ENCODE measurements around the gene ZNF17.

ZNF17 gene

GRCh38 chr19:57434386-57435061 is 23.6 kb downstream of the ZNF17 start:
- DNase-seq = no peak

DNA sequence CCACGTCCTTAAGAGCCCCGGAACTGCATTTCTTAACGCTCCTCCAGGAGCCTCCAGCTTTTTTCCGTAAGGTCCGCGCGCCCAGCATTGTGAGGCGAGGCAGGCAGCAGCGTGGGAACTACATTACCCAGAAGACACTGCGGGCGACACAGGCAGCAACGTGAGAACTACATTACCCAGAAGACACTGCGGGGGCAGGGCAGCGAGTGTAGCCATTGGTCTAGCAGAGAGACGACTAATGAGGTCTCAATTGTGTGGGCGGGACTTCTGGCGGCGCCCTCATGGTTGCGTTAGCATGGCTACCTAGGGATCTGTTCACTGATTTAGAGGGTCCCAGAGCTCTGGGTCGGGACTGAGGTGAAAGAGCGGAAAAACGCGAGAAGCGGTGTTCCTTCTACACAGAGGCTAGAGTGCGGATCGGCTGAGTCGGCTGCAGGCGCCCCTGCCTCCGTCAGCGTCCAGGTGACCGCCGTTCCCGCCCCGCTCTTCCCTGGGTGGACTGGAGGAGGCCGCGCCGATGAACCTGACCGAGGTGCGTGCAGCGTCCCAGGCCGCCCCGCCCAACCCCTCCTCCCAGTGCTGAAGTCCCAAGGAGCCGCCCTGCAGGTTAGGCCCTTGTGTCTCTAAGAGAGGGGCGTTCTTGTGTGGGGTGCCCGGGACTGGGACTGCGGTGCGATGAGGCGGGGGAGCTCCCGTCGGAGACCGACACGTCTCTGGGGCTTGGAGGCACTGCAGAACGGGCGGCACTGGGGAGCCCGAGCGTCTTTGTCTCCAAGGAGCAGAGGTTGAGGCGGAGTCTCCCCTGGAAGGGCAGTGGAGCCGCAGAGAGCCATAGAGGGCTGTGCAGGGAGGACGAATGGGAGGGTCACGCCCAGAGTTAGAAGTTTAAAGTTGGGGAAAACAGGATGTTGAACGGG is 24.4 kb downstream of the ZNF17 start, which contains the start of gene ZNF749:
Gene ZNF749, plus strand, starts transcription at position 264 of the 917 bp plus-strand sequence. Its CDS starts 254 bp downstream, at position 518.
- DNase-seq = peak; percentile 98

DNA sequence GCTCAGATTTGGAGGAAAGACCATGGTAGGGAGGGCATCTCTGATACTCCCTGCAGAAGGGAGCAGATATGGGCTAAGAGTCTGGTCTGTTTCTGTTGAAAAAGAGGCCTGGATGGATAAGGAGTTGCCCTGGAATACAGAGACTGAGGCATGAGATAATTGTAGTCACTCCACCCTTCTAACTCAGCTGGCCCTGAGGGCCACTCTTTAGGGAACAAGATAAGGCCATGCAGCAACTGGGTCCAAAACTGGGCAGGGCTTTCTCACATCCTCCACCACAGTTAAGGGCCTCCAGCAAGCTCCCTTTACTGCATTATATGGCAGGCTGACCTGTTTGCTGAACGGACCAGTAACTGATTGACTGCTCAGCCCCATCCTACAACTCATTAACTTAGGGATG is 25.5 kb downstream of the ZNF17 start:
- DNase-seq = no peak

GRCh38 chr19:57437931-57438330 is 27.0 kb downstream of the ZNF17 start:
- DNase-seq = no peak

- DNase-seq = no peak
These were observed 28.0 kb downstream of the ZNF17 start for GRCh38 chr19:57438925-57439324.

DNA sequence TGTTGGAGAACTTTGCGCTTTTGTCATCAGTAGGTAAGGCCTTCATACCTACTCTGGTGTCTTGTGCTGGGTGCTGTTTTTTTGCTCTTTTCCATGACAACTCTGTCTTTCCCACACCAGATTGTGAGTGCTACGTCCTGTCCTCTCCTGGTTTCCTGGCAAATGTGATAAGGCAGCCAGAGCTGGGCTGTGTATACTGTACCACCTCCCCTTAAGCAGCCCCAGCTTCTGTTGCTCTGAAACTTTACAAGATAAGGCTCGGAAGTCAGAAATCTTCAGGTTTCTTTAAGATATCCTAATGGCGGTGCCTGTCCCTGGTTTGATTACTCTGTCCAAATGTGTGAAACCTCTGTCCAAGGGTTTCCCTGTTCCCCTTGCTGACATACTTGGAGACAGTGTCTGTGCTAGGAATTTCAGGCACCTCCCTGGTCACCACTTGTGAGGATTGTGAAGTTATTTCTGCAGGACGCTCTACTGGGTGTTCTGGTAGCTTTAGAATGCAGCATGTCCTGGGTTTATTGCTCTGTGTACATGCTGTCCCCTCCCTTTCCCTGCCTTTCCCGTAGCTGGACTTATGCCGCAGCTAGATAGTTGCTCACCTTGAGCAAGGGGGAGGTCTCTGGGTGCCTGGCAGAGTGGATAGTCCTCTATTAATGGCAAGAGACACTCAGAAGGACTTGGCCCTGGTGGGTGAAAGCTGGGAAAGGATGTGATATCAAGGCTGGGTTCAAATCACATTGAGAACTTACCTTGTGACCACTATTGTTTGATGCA is 31.2 kb downstream of the ZNF17 start:
- no peak for DNase-seq

- DNase-seq = no peak
These were observed 32.2 kb downstream of the ZNF17 start for GRCh38 chr19:57443121-57443696.

- DNase-seq = no peak
These were observed 41.3 kb downstream of the ZNF17 start for GRCh38 chr19:57452307-57452706.

GRCh38 chr19:57465680-57466381 is 54.9 kb downstream of the ZNF17 start:
- no peak for DNase-seq

DNA sequence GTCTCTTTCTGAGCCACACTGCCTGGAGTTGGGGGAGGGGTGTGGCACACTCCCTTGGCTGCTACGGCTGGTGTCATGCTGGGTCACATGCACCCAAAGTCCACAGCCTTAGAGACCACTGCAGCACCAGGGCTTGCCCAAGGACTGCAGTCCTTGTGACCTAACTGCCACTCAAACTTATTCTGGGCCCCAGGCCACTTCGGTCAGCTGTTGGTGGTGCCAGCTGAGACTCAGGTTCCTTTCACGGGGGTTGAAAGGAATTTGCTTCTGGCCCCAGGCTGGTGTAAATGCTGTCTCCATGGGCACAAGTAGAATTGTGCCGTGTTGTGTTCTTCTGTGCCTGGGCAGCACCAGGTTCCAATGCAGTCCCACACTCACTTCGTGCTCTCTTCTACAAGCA is 55.5 kb downstream of the ZNF17 start:
- no peak for DNase-seq

All from stimulated activated CD4-positive, alpha-beta T cell treated with anti-CD3 and anti-CD28 coated beads, Interleukin-15, amount 100 ng/mL, for 24 hours (primary cell).